ENCODE data around the gene LRPAP1. TPM values are rescaled to one million over a fixed set of nuclear protein-coding genes. Genes with fewer than 3 reads are reported as not detected.
"Not testable (repeated sequence)": the region's sequence is repeated elsewhere in the genome, so short reads cannot be mapped to it uniquely, and the experiment has no call there.

The LRPAP1 gene
- total and polyA plus RNA-seq, 2 experiments from 2014 or later, result 63.0 to 82.5 TPM

- H3K4me3 ChIP-seq; H3K36me3 ChIP-seq (ENCODE audit: insufficient read depth); H3K9me2 ChIP-seq (ENCODE audit: insufficient read depth); H3K27ac Mint-ChIP-seq; ATAC-seq; H3K27ac ChIP-seq (ENCODE audit: low read depth); H3K79me2 ChIP-seq (replicated peaks; ENCODE audit: insufficient read depth); H3F3A ChIP-seq (replicated peaks; ENCODE audit: low read depth); H2AFZ ChIP-seq; H4K20me1 ChIP-seq (replicated peaks; ENCODE audit: insufficient read depth); DNase-seq (ENCODE audit: low spot score); H3K27me3 Mint-ChIP-seq (ENCODE audit: insufficient read depth, low read depth, poor library complexity); H3K4me3 Mint-ChIP-seq; H3K27me3 ChIP-seq (ENCODE audit: insufficient read depth); H3K36me3 Mint-ChIP-seq (ENCODE audit: low read depth); H3K4me2 ChIP-seq; H3K4me1 ChIP-seq (ENCODE audit: insufficient read depth); H3K4me1 Mint-ChIP-seq; H3K9me3 Mint-ChIP-seq: not testable (repeated sequence)
Measured at GRCh38 chr4:3548991-3549693, 16.9 kb upstream of the LRPAP1 start.

- not testable (repeated sequence) for H3K27me3 ChIP-seq (ENCODE audit: insufficient read depth); H4K20me1 ChIP-seq (replicated peaks; ENCODE audit: insufficient read depth); H2AFZ ChIP-seq; H3K4me2 ChIP-seq; H3K9me3 Mint-ChIP-seq; H3K4me3 Mint-ChIP-seq; H3K36me3 ChIP-seq (ENCODE audit: insufficient read depth); H3K4me3 ChIP-seq; H3K27ac ChIP-seq (ENCODE audit: low read depth); H3K4me1 ChIP-seq (ENCODE audit: insufficient read depth); ATAC-seq; H3K27ac Mint-ChIP-seq; H3K27me3 Mint-ChIP-seq (ENCODE audit: insufficient read depth, low read depth, poor library complexity); H3K79me2 ChIP-seq (replicated peaks; ENCODE audit: insufficient read depth); H3K36me3 Mint-ChIP-seq (ENCODE audit: low read depth); H3K9me2 ChIP-seq (ENCODE audit: insufficient read depth); H3K4me1 Mint-ChIP-seq; H3F3A ChIP-seq (replicated peaks; ENCODE audit: low read depth); DNase-seq (ENCODE audit: low spot score)
Measured at GRCh38 chr4:3546721-3547120, 14.5 kb upstream of the LRPAP1 start.

GRCh38 chr4:3545351-3545750 lies 13.1 kb upstream of the LRPAP1 start:
- not testable (repeated sequence) for H3F3A ChIP-seq (replicated peaks; ENCODE audit: low read depth); H4K20me1 ChIP-seq (replicated peaks; ENCODE audit: insufficient read depth); H3K79me2 ChIP-seq (replicated peaks; ENCODE audit: insufficient read depth); H3K9me3 Mint-ChIP-seq; H3K4me3 ChIP-seq; H3K4me2 ChIP-seq; ATAC-seq; H2AFZ ChIP-seq; H3K27ac Mint-ChIP-seq; H3K27me3 Mint-ChIP-seq (ENCODE audit: insufficient read depth, low read depth, poor library complexity); H3K27ac ChIP-seq (ENCODE audit: low read depth); H3K4me1 Mint-ChIP-seq; H3K27me3 ChIP-seq (ENCODE audit: insufficient read depth); H3K9me2 ChIP-seq (ENCODE audit: insufficient read depth); DNase-seq (ENCODE audit: low spot score); H3K36me3 Mint-ChIP-seq (ENCODE audit: low read depth); H3K36me3 ChIP-seq (ENCODE audit: insufficient read depth); H3K4me3 Mint-ChIP-seq; H3K4me1 ChIP-seq (ENCODE audit: insufficient read depth)

- H3K27me3 ChIP-seq (ENCODE audit: insufficient read depth); H3K79me2 ChIP-seq (replicated peaks; ENCODE audit: insufficient read depth); H3K27ac ChIP-seq (ENCODE audit: low read depth); H3K27ac Mint-ChIP-seq; H3K4me2 ChIP-seq; H2AFZ ChIP-seq; H3K4me1 ChIP-seq (ENCODE audit: insufficient read depth); H3K27me3 Mint-ChIP-seq (ENCODE audit: insufficient read depth, low read depth, poor library complexity); H3K9me3 Mint-ChIP-seq; H3K4me3 ChIP-seq; DNase-seq (ENCODE audit: low spot score); H3K36me3 ChIP-seq (ENCODE audit: insufficient read depth); H3F3A ChIP-seq (replicated peaks; ENCODE audit: low read depth); H3K4me3 Mint-ChIP-seq; ATAC-seq; H3K9me2 ChIP-seq (ENCODE audit: insufficient read depth); H3K4me1 Mint-ChIP-seq; H4K20me1 ChIP-seq (replicated peaks; ENCODE audit: insufficient read depth); H3K36me3 Mint-ChIP-seq (ENCODE audit: low read depth): not testable (repeated sequence)
Measured at GRCh38 chr4:3544259-3545025, 12.2 kb upstream of the LRPAP1 start.

- H3K79me2 ChIP-seq (replicated peaks; ENCODE audit: insufficient read depth); H3K27me3 Mint-ChIP-seq (ENCODE audit: insufficient read depth, low read depth, poor library complexity); H3K36me3 ChIP-seq (ENCODE audit: insufficient read depth); H3K4me1 ChIP-seq (ENCODE audit: insufficient read depth); H3K27ac Mint-ChIP-seq; H3K27ac ChIP-seq (ENCODE audit: low read depth); H3K4me2 ChIP-seq; H4K20me1 ChIP-seq (replicated peaks; ENCODE audit: insufficient read depth); H3K36me3 Mint-ChIP-seq (ENCODE audit: low read depth); H3K9me3 Mint-ChIP-seq; ATAC-seq; H3F3A ChIP-seq (replicated peaks; ENCODE audit: low read depth); H3K9me2 ChIP-seq (ENCODE audit: insufficient read depth); H2AFZ ChIP-seq; H3K4me3 Mint-ChIP-seq; H3K4me1 Mint-ChIP-seq; H3K4me3 ChIP-seq; DNase-seq (ENCODE audit: low spot score); H3K27me3 ChIP-seq (ENCODE audit: insufficient read depth): not testable (repeated sequence)
Measured at GRCh38 chr4:3543415-3543814, 11.2 kb upstream of the LRPAP1 start.

- peaks cover 18% of the 10 kb centered on the region for H3K27me3 Mint-ChIP-seq (ENCODE audit: insufficient read depth, low read depth, poor library complexity)
- H3K4me3 ChIP-seq; H3K4me3 Mint-ChIP-seq; H3K27me3 ChIP-seq (ENCODE audit: insufficient read depth); H3K27ac ChIP-seq (ENCODE audit: low read depth); ATAC-seq; H3K36me3 Mint-ChIP-seq (ENCODE audit: low read depth); H2AFZ ChIP-seq; H3K79me2 ChIP-seq (replicated peaks; ENCODE audit: insufficient read depth); H3F3A ChIP-seq (replicated peaks; ENCODE audit: low read depth); H3K36me3 ChIP-seq (ENCODE audit: insufficient read depth); H3K4me1 Mint-ChIP-seq; H3K27ac Mint-ChIP-seq; DNase-seq (ENCODE audit: low spot score); H3K4me1 ChIP-seq (ENCODE audit: insufficient read depth); H3K9me2 ChIP-seq (ENCODE audit: insufficient read depth); H3K4me2 ChIP-seq; H4K20me1 ChIP-seq (replicated peaks; ENCODE audit: insufficient read depth): not testable (repeated sequence)
- H3K9me3 Mint-ChIP-seq, result peaks cover 16% of the 10 kb centered on the region
Measured at GRCh38 chr4:3538906-3539305, 6.7 kb upstream of the LRPAP1 start.
